K562 (cell line): ENCODE results near the gene ARMC6. TPM values are rescaled to one million over a fixed set of nuclear protein-coding genes. Genes with fewer than 3 reads are reported as not detected.

Source experiments
- ATAC-seq: fragments of 200-7000 bp; cut with Tn5 transposase; 3 replicates; pipeline ENCODE4 v1.9.1; 2020; ENCODE audit warnings: moderate library complexity
- BruUV-seq: library from RNA; stranded (reverse); fragments of 400-500 nt; replicated peaks from 2 replicates; lab custom pipeline; 2021; lab: Mats Ljungman, UMichigan
- CTCF ChIA-PET: fragments of 300-600 bp; formaldehyde crosslinking; extraction: SDS; loops from one replicate; lab custom pipeline; 2021; ENCODE audit warnings: low intra/inter-chr PET ratio; lab: Yijun Ruan, JAX
- POLR2A ChIA-PET: fragments of 300-600, 350-650 bp; sonication (Branson Sonifier 250); formaldehyde crosslinking; extraction: SDS; loops from one replicate; lab custom pipeline; 2021; ENCODE audit warnings: antibody characterized with exemption, inconsistent platforms; lab: Yijun Ruan, JAX
- DNase-seq, 4 experiments: peaks; one replicate each; pipeline versions ENCODE4 v3.0.0 to v3.0.0-alpha.2; 2011 to 2018; ENCODE audit warnings: low spot score in 3 of 4, mixed read lengths in 3 of 4; ENCODE audit errors: extremely low read depth in 1 of 4
- FAIRE-seq: peaks from 2 replicates; lab custom pipeline; 2011; peaks lifted over from hg19 to GRCh38; lab: Jason Lieb, UNC
- H2AFZ ChIP-seq: 2 replicates; pipeline ENCODE4 v1.6.0; 2011; ENCODE audit warnings: low read depth, low read length, control low read depth, inconsistent platforms
- H3K27ac ChIP-seq: fragments of 200-600 bp; 3 replicates; pipeline ENCODE4 v1.8.0; 2011; ENCODE audit warnings: low read depth, mild to moderate bottlenecking, control low read depth, inconsistent platforms, low read length, moderate library complexity, mixed read lengths; ENCODE audit errors: extremely low read depth
- H3K27me3 ChIP-seq, 2 experiments: fragments of 300-600 bp in 1 of 2; 2 replicates in 1 of 2; 3 replicates in 1 of 2; pipeline versions ENCODE4 v1.6.0 to v1.8.0; 2011; ENCODE audit warnings: inconsistent platforms in 2 of 2, low read length in 2 of 2, mild to moderate bottlenecking in 1 of 2, mixed read lengths in 1 of 2, moderate library complexity in 1 of 2; ENCODE audit not compliant: control insufficient read depth in 2 of 2, insufficient read depth in 2 of 2
- H3K36me3 ChIP-seq: fragments of 300-600 bp; 3 replicates; pipeline ENCODE4 v1.8.0; 2011; ENCODE audit warnings: mild to moderate bottlenecking, low read length, inconsistent platforms; ENCODE audit not compliant: control insufficient read depth, insufficient read depth
- H3K4me1 ChIP-seq, 2 experiments: fragments of 200-600 bp in 1 of 2; replicated peaks in 1 of 2; 2 replicates in 1 of 2; 3 replicates in 1 of 2; pipeline versions ENCODE4 v1.5.1 to v1.8.0; 2011; ENCODE audit warnings: inconsistent platforms in 2 of 2, low read length in 2 of 2, mild to moderate bottlenecking in 1 of 2, mixed read lengths in 1 of 2, moderate library complexity in 1 of 2; ENCODE audit not compliant: control insufficient read depth in 2 of 2, insufficient read depth in 2 of 2
- H3K4me2 ChIP-seq: 2 replicates; pipeline ENCODE4 v1.6.1; 2011; ENCODE audit warnings: low read length, control low read depth, inconsistent platforms, mixed read lengths; ENCODE audit not compliant: insufficient read depth
- H3K4me3 ChIP-seq: fragments of 200-600 bp; sonication (generic), shearing (Covaris generic); 2 replicates; pipeline ENCODE4 v1.5.1; 2016; ENCODE audit warnings: control low read depth, inconsistent platforms
- H3K79me2 ChIP-seq: fragments of 200-600 bp; 3 replicates; pipeline ENCODE4 v1.8.0; 2011; ENCODE audit warnings: low read length, inconsistent platforms; ENCODE audit not compliant: control insufficient read depth, insufficient read depth
- H3K9ac ChIP-seq, 2 experiments: 2 replicates each; pipeline versions ENCODE4 v1.6.0 to v1.6.1; 2011; ENCODE audit warnings: low read depth in 2 of 2, low read length in 2 of 2, control low read depth in 1 of 2, inconsistent platforms in 1 of 2, mild to moderate bottlenecking in 1 of 2, mixed read lengths in 1 of 2; ENCODE audit not compliant: insufficient read depth in 1 of 2
- H3K9me1 ChIP-seq: one replicate; pipeline ENCODE4 v1.6.0; 2011; ENCODE audit warnings: inconsistent platforms, mild to moderate bottlenecking, low read length, moderate library complexity; ENCODE audit not compliant: control insufficient read depth, insufficient read depth
- H3K9me3 ChIP-seq: replicated peaks from 2 replicates; pipeline ENCODE4 v1.5.1; 2011; ENCODE audit warnings: low read depth, low read length, inconsistent platforms; ENCODE audit not compliant: control insufficient read depth, insufficient read depth
- H4K20me1 ChIP-seq: replicated peaks from 2 replicates; pipeline ENCODE4 v1.6.1; 2011; ENCODE audit warnings: low read length, inconsistent platforms, mixed read lengths; ENCODE audit not compliant: control insufficient read depth, insufficient read depth
- BCL6 ChIP-seq: fragments of 250-450 bp; sonication (Bioruptor Pico); IDR thresholded peaks from 2 replicates; pipeline ENCODE4 v1.4.0; 2020
- BMI1 ChIP-seq: fragments of 150-350 bp; IDR thresholded peaks from 2 replicates; pipeline ENCODE4 v1.6.1; 2014; ENCODE audit warnings: low read length
- IRF1 ChIP-seq: sonication (generic); formaldehyde crosslinking; IDR thresholded peaks from 2 replicates; pipeline ENCODE4 v1.8.0; 2022; ENCODE audit warnings: missing genetic modification reagents, mild to moderate bottlenecking, borderline replicate concordance
- MAZ ChIP-seq, 2 experiments: fragments of 450-650 bp in 1 of 2; sonication (generic) in 1 of 2; formaldehyde crosslinking; IDR thresholded peaks in 1 of 2; conservative IDR thresholded peaks in 1 of 2; 2 replicates each; pipeline versions ENCODE4 v1.4.0 to v1.5.0; 2020; ENCODE audit warnings: mild to moderate bottlenecking in 1 of 2, missing genetic modification reagents in 1 of 2
- MYBL2 ChIP-seq, 2 experiments: fragments of 450-650 bp in 1 of 2; sonication (generic) in 1 of 2; formaldehyde crosslinking in 1 of 2; IDR thresholded peaks; 2 replicates each; pipeline versions ENCODE4 v1.6.1 to v1.8.1; 2017 to 2022; ENCODE audit warnings: borderline replicate concordance in 1 of 2, inconsistent platforms in 1 of 2, low read depth in 1 of 2, mild to moderate bottlenecking in 1 of 2, missing genetic modification reagents in 1 of 2, moderate library complexity in 1 of 2
- POLR2G ChIP-seq: fragments of 200-400 bp; formaldehyde crosslinking; IDR thresholded peaks from 2 replicates; pipeline ENCODE4 v1.6.1; 2017; ENCODE audit warnings: low read depth, mild to moderate bottlenecking, antibody characterized with exemption, low read length, moderate library complexity
- RNF219 ChIP-seq: fragments of 250-450 bp; sonication (Bioruptor Pico); IDR thresholded peaks from 2 replicates; pipeline ENCODE4 v1.5.0; 2022; ENCODE audit warnings: mild to moderate bottlenecking
- ZNF121 ChIP-seq: sonication (generic); formaldehyde crosslinking; conservative IDR thresholded peaks from 2 replicates; pipeline ENCODE4 v1.8.0; 2022; ENCODE audit warnings: missing genetic modification reagents
- ZNF133 ChIP-seq: fragments of 250-450 bp; sonication (Bioruptor Pico); IDR thresholded peaks from 2 replicates; pipeline ENCODE4 v1.4.0; 2020; ENCODE audit warnings: mild to moderate bottlenecking
- ZNF384 ChIP-seq: IDR thresholded peaks from 2 replicates; pipeline ENCODE4 v1.6.1; 2012; ENCODE audit warnings: low read depth, low read length, improper control_type of control experiment
- WGBS: fragments of 100-300 bp; shearing (Covaris generic); methylation state at CpG from one replicate; pipeline ENCODE4 v1.1.6; 2016; ENCODE audit warnings: low coverage, mixed read lengths; ENCODE audit not compliant: insufficient coverage; ENCODE audit errors: missing lambda C conversion rate; 5-methylcytosine and 5-hydroxymethylcytosine counted together
- in situ Hi-C: fragments of 300-500 bp; cut with MboI; formaldehyde crosslinking; loops from 4 replicates; pipeline ENCODE4 v1.15.0; 2018; ENCODE audit warnings: inconsistent platforms, mixed read lengths
- intact Hi-C: fragments of 100-400 bp; cut with micrococcal nuclease; formaldehyde crosslinking; loops from 2 replicates; pipeline ENCODE4 v1.14.2; 2022
- polyA plus RNA-seq, 8 experiments: library from polyadenylated mRNA; depleted of rRNA in 4 of 8; stranded (reverse) in 5 of 8; unstranded in 3 of 8; fragments of >200 nt; fragmentation: Nextera tagmentation in 2 of 8; fragmentation: Illumina TruSeq in 1 of 8; extraction: Ambion mirVana in 2 of 8; extraction: Trizol in 1 of 8; gene quantifications; 2 replicates each; pipeline versions ENCODE4 v1.2.1 to v1.2.3, GENCODE V29; 2011 to 2014; ENCODE audit warnings: inconsistent platforms in 1 of 8, missing spikeins in 1 of 8
- total RNA-seq, 7 experiments: library from RNA; depleted of rRNA in 6 of 7; stranded (reverse); fragments of >200 nt in 6 of 7; fragmentation: Illumina TruSeq in 2 of 7; extraction: Trizol in 2 of 7; gene quantifications; 2 replicates each; pipeline versions ENCODE4 v1.2.1 to v1.2.3, GENCODE V29; 2011 to 2021; ENCODE audit warnings: low replicate concordance in 1 of 7

The ARMC6 gene
- total and polyA plus RNA-seq, 9 of the 15 experiments (the other 6 are each of a cell fraction or from before 2014, with no cell fraction given), result 2.1 to 93.4 (median 63.6) TPM

- FAIRE-seq (no peak), ATAC-seq (no peak)
- Histone ChIP-seq H2AFZ (no peak overlapping the region), H3K4me2 (no peak overlapping the region), H3K9me1 (peaks cover 4% of the 10 kb centered on the region), H3K4me3 (no peak overlapping the region), H3K27ac (no peak overlapping the region), H3K79me2 (peaks cover 22% of the 10 kb centered on the region), H3K36me3 (peaks cover 15% of the 10 kb centered on the region; the same call in 2 of the 3 replicates), H3K4me1 (peaks cover 7 to 16% of the 10 kb centered on the region in 2 experiments; a peak in 2 of 5 replicates), H3K9me3 (no peaks in the 10 kb centered on the region), H4K20me1 (peaks cover 6% of the 10 kb centered on the region; the same call in 1 of the 2 replicates)
- 93% methylated on average over 7 of the region's 10 CpGs for WGBS
- no TSS peak for BruUV-seq
- intact Hi-C loops, result no loop called here
- TF ChIP-seq BMI1 (no peak), POLR2G (peak; percentile 33; the same call in 1 of the 2 replicates), MAZ (CRISPR knock-in tag; conservative IDR thresholded peaks at IDR 0.05 in 1 of 2, IDR thresholded peaks at IDR 0.05 in 1 of 2) (no peak)
- TF ChIP-seq, all 486 proteins: peak for 1
- in situ Hi-C loops, result no loop called here
- ChIA-PET CTCF (no interaction called here), POLR2A (interaction anchor here (1.1 kb wide), 1 partner anchor 15 kb away, joined by 3 read pairs; no protein-coding TSS in a partner anchor)
- peak overlapping the region in 1 of 2 experiments; percentile 45; a peak in 1 of 4 replicates for H3K9ac ChIP-seq
- DNase-seq, result no peak
- H3K27me3 ChIP-seq, result no peaks in the 10 kb centered on the region
These were observed 50.2 kb downstream of the ARMC6 start for GRCh38 chr19:19083413-19084178.

GRCh38 chr19:19087676-19088075 lies 54.3 kb downstream of the ARMC6 start:
- POLR2A ChIA-PET, result interaction anchor here (0.8 to 1.3 kb wide), 4 partner anchors 9 to 18 kb away, joined by 3 to 7 read pairs (median 5); no protein-coding TSS in a partner anchor
- no peaks in the 10 kb centered on the region for H3K27me3 ChIP-seq
- no TSS peak for BruUV-seq
- in situ Hi-C loops, result no loop called here
- CTCF ChIA-PET, result no interaction called here
- peaks cover 19% of the 10 kb centered on the region; the same call in 2 of the 3 replicates for H3K36me3 ChIP-seq
- H3K4me2 ChIP-seq, result no peak overlapping the region
- no peaks in the 10 kb centered on the region for H3K79me2 ChIP-seq
- FAIRE-seq, result no peak
- no peak overlapping the region for H3K27ac ChIP-seq
- peaks cover 3% of the 10 kb centered on the region for H3K9me1 ChIP-seq
- no peak for DNase-seq
- ATAC-seq, result no peak
- H3K9ac ChIP-seq, result no peak overlapping the region
- H2AFZ ChIP-seq, result no peak overlapping the region
- 96% methylated on average over 2 of the region's 2 CpGs for WGBS
- intact Hi-C loops, result no loop called here
- peaks cover 0 to 13% of the 10 kb centered on the region in 2 experiments; a peak in 2 of 5 replicates for H3K4me1 ChIP-seq
- H4K20me1 ChIP-seq, result no peaks in the 10 kb centered on the region
- H3K9me3 ChIP-seq, result no peaks in the 10 kb centered on the region
- no peak overlapping the region for H3K4me3 ChIP-seq
- TF ChIP-seq RNF219 (CRISPR knock-in tag), result no peak
- TF ChIP-seq ZNF384, result no peak
- no peak for TF ChIP-seq BCL6
- TF ChIP-seq ZNF133 (CRISPR knock-in tag), result no peak
- no peak for TF ChIP-seq ZNF121 (CRISPR knock-in tag)
- TF ChIP-seq MYBL2 (IDR thresholded peaks at IDR 0.05; ENCODE audit: low read depth), result no peak
- TF ChIP-seq MYBL2 (CRISPR knock-in tag; IDR thresholded peaks at IDR 0.05; ENCODE audit: borderline replicate concordance), result no peak
- no peak for TF ChIP-seq IRF1
